Measurements from ENCODE around the gene TMEM178A.
A peak's percentile ranks its signal among the peaks of the same experiment; 100 is the strongest.

The TMEM178A gene

DNA sequence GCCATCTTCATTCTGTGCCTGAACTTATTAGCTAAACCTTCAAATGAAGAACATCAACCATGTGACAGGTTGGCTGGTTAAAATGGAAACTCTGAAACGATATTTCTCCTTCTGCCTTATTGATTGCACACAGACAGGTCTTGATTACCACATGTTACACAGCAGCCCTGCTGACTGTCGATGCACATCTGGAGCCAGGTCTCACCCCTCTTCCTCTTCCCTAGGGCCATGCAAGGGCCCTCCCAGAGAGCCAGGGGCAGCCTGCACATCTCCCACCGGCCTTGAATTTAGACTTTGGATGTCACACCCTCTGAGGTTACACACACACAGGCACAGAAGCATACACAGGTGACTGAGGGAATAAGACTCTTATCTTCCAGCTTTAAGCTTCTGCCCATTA lies 45.1 kb downstream of the TMEM178A start:
- no peak overlapping the region for H3K27ac ChIP-seq
- TF ChIP-seq CTCF (conservative IDR thresholded peaks at IDR 0.05): no peak

DNA sequence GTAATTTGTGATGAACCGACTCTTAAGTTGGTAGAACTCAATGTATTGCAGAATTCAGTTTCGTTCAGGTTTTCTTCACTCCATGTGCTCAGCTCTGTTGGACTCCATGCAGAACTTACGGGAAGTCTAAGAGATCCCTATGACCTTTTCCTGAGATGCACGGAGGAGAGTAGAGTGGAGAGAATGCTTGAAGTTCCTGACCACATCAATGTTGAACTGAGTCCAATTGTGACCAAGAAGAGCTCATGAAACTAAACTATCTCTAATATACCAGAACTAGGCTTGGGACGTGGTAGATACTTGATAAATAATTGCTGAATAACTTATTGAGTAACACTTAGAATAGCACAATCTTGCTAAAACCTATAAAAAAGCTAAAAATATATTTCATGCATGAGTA lies 47.2 kb downstream of the TMEM178A start:
- TF ChIP-seq CTCF (conservative IDR thresholded peaks at IDR 0.05): no peak
- no peak overlapping the region for H3K27ac ChIP-seq

GRCh38 chr2:39715095-39715494 lies 49.4 kb downstream of the TMEM178A start:
- TF ChIP-seq CTCF (conservative IDR thresholded peaks at IDR 0.05): no peak
- no peak overlapping the region for H3K27ac ChIP-seq

GRCh38 chr2:39715822-39716221 lies 50.1 kb downstream of the TMEM178A start:
- peak overlapping the region; percentile 86; the same call in 1 of the 2 replicates for H3K27ac ChIP-seq
- TF ChIP-seq CTCF (conservative IDR thresholded peaks at IDR 0.05): no peak

GRCh38 chr2:39717067-39717466 lies 51.4 kb downstream of the TMEM178A start:
- peak overlapping the region; percentile 86 for H3K27ac ChIP-seq
- TF ChIP-seq CTCF (conservative IDR thresholded peaks at IDR 0.05): no peak

DNA sequence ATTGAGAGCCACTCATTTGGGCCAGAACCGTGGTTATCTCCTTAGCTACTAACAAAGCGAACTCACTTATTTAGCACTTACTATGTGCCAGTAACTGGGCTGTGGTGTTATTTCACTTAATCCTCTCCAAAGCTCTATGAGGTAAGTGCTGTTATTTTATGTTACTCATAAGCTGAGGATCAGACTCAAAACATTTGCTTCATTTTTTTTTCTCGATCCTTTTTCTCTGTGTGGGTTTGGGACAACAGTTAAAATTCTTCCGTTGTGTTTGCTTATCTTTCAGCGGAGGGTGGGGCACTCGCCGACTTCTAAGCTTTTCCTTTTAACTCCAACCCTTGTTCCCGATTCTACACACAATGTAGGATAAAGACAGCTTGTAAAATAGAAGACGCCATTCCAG lies 52.8 kb downstream of the TMEM178A start:
- no peak for TF ChIP-seq CTCF (conservative IDR thresholded peaks at IDR 0.05)
- H3K27ac ChIP-seq: peak overlapping the region; percentile 86

DNA sequence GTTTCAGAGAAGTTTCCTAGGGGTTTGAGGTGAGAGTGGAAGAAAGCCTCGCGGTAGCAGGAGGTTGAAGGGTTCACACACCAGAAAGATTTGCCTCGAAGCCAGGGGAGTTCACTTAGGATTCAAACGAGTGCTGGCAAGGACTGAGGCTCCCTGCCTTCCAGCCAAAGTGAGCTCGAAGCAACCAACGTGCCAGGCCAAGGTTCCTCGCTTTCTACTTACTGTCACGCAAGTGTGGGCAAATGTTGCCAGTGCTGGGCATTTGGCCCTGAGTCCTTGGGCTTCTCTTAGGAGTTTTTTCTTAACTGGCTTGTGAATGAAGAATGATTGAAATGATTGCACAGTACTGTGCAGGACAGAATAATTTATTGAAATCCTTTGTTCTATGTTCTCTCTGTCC lies 53.6 kb downstream of the TMEM178A start:
- TF ChIP-seq CTCF (conservative IDR thresholded peaks at IDR 0.05): no peak

GRCh38 chr2:39720970-39721369 lies 55.3 kb downstream of the TMEM178A start:
- no peak for TF ChIP-seq CTCF (conservative IDR thresholded peaks at IDR 0.05)
- H3K27ac ChIP-seq: no peak overlapping the region

More for the DNA sequence above, 53.6 kb downstream of the TMEM178A start:
- peak overlapping the region; percentile 86 for H3K27ac ChIP-seq
